A673 (cell line): ENCODE data around the gene EPHB3. TPM values are rescaled to one million over a fixed set of nuclear protein-coding genes. Genes with fewer than 3 reads are reported as not detected.

Experiments
- BruUV-seq: library from RNA; stranded (reverse); fragments of 400-500 nt; replicated peaks from 2 replicates; lab custom pipeline; 2021; lab: Mats Ljungman, UMichigan
- CTCF ChIA-PET: fragments of 300-600 bp; sonication (Branson Sonifier 250); formaldehyde crosslinking; loops from one replicate; lab custom pipeline; 2022; ENCODE audit warnings: antibody characterized with exemption; lab: Charles Lee
- POLR2A ChIA-PET: fragments of 300-600 bp; sonication (Branson Sonifier 250); formaldehyde crosslinking; loops from one replicate; lab custom pipeline; 2022; ENCODE audit warnings: antibody characterized with exemption; ENCODE audit not compliant: low non-redundant PET; lab: Charles Lee
- DNase-seq: peaks from one replicate; pipeline ENCODE4 v3.0.0-alpha.2; 2015; ENCODE audit warnings: low spot score
- H3K27ac ChIP-seq: fragments of 200-600 bp; sonication (generic); 2 replicates; pipeline ENCODE4 v1.5.1; 2016; ENCODE audit warnings: mixed run types, low read depth, mild to moderate bottlenecking, mixed read lengths, antibody characterized with exemption, low read length; ENCODE audit not compliant: poor library complexity, severe bottlenecking
- H3K27me3 ChIP-seq: fragments of 200-600 bp; sonication (generic); replicated peaks from 2 replicates; pipeline ENCODE4 v1.6.1; 2017; ENCODE audit warnings: mixed run types, low read depth, mild to moderate bottlenecking, mixed read lengths, antibody characterized with exemption, low read length; ENCODE audit not compliant: insufficient read depth, poor library complexity
- H3K36me3 ChIP-seq: fragments of 200-600 bp; sonication (generic); 2 replicates; pipeline ENCODE4 v1.6.1; 2016; ENCODE audit warnings: mixed run types, mild to moderate bottlenecking, mixed read lengths, antibody characterized with exemption, low read length; ENCODE audit not compliant: insufficient read depth, poor library complexity, severe bottlenecking
- H3K4me1 ChIP-seq: fragments of 200-600 bp; sonication (generic); 2 replicates; pipeline ENCODE4 v1.6.1; 2017; ENCODE audit warnings: mixed run types, mild to moderate bottlenecking, mixed read lengths, antibody characterized with exemption, low read length; ENCODE audit not compliant: insufficient read depth, poor library complexity, severe bottlenecking
- H3K4me3 ChIP-seq: fragments of 200-600 bp; sonication (generic); 2 replicates; pipeline ENCODE4 v1.5.1; 2016; ENCODE audit warnings: low read depth, mixed run types, mild to moderate bottlenecking, mixed read lengths, low read length; ENCODE audit not compliant: poor library complexity, severe bottlenecking
- H3K9me3 ChIP-seq: fragments of 200-600 bp; sonication (generic); 2 replicates; pipeline ENCODE4 v1.6.1; 2016; ENCODE audit warnings: mixed run types, low read depth, mild to moderate bottlenecking, mixed read lengths, antibody characterized with exemption, low read length; ENCODE audit not compliant: poor library complexity, severe bottlenecking
- CTCF ChIP-seq: fragments of 300-800, 200-600 bp; sonication (generic); conservative IDR thresholded peaks from 2 replicates; pipeline ENCODE4 v1.5.1; 2017; ENCODE audit warnings: low read depth, mild to moderate bottlenecking, antibody characterized with exemption, low read length, moderate library complexity, mixed read lengths
- EZH2 ChIP-seq: fragments of 200-600 bp; sonication (generic); IDR thresholded peaks from 2 replicates; pipeline ENCODE4 v1.6.1; 2017; ENCODE audit warnings: borderline replicate concordance, low read depth, mild to moderate bottlenecking, mixed read lengths, antibody characterized with exemption, low read length; ENCODE audit not compliant: poor library complexity, severe bottlenecking
- intact Hi-C: fragments of 100-400 bp; cut with micrococcal nuclease; formaldehyde crosslinking; loops from one replicate; pipeline ENCODE4 v1.10.0; 2022; ENCODE audit not compliant: unreplicated experiment
- total RNA-seq: library from RNA; stranded (reverse); gene quantifications from 2 replicates; pipeline ENCODE4 v1.2.3, GENCODE V29; 2021

Gene EPHB3
- total RNA-seq, 1 experiment from 2014 or later, result 15.6 TPM

- Histone ChIP-seq H3K27me3 (peaks cover 4% of the 10 kb centered on the region), H3K4me3 (no peak overlapping the region), H3K36me3 (no peaks in the 10 kb centered on the region), H3K27ac (no peak overlapping the region), H3K9me3 (no peaks in the 10 kb centered on the region), H3K4me1 (no peaks in the 10 kb centered on the region)
- peak; percentile 87 for DNase-seq
- ChIA-PET POLR2A (no interaction called here), CTCF (interaction anchor here (4.2 kb wide), 1 partner anchor 172 kb away, joined by 20 read pairs; no protein-coding TSS in a partner anchor)
- intact Hi-C loops, result loop anchor here (2.0 to 5.0 kb wide), 3 partner anchors 127 to 647 kb away; no protein-coding TSS in a partner anchor
- BruUV-seq, result no TSS peak
- TF ChIP-seq EZH2 (no peak), CTCF (peak; percentile 91)
These were observed 17.6 kb upstream of the EPHB3 start for GRCh38 chr3:184543843-184544512.

- TF ChIP-seq CTCF (no peak), EZH2 (no peak)
- Histone ChIP-seq H3K36me3 (no peaks in the 10 kb centered on the region), H3K9me3 (no peaks in the 10 kb centered on the region), H3K27me3 (no peaks in the 10 kb centered on the region), H3K4me1 (no peaks in the 10 kb centered on the region), H3K4me3 (no peak overlapping the region), H3K27ac (no peak overlapping the region)
- no TSS peak for BruUV-seq
- intact Hi-C loops, result loop anchor here (2.0 to 5.0 kb wide), 3 partner anchors 127 to 647 kb away; no protein-coding TSS in a partner anchor
- POLR2A ChIA-PET, result no interaction called here
- DNase-seq, result no peak
- CTCF ChIA-PET, result interaction anchor here (1.2 kb wide), 1 partner anchor 17 kb away, joined by 5 read pairs; the partner anchor contains the start of gene EPHB3
These were observed 17.1 kb upstream of the EPHB3 start for GRCh38 chr3:184544513-184544861.

GRCh38 chr3:184545769-184546168 lies 15.8 kb upstream of the EPHB3 start:
- intact Hi-C loops, result loop anchor here (2.0 kb wide), 1 partner anchor 175 kb away; no protein-coding TSS in a partner anchor
- no peak overlapping the region for H3K27ac ChIP-seq
- no peak overlapping the region for H3K4me3 ChIP-seq
- H3K4me1 ChIP-seq, result no peaks in the 10 kb centered on the region
- H3K9me3 ChIP-seq, result no peaks in the 10 kb centered on the region
- DNase-seq, result no peak
- no peaks in the 10 kb centered on the region for H3K27me3 ChIP-seq
- CTCF ChIA-PET, result interaction anchor here (1.0 to 1.8 kb wide), 3 partner anchors 15 to 174 kb away, joined by 5 read pairs; partner anchors contain the start of gene EPHB3
- TF ChIP-seq CTCF, result no peak
- TF ChIP-seq EZH2, result no peak
- POLR2A ChIA-PET, result no interaction called here
- BruUV-seq, result no TSS peak
- no peaks in the 10 kb centered on the region for H3K36me3 ChIP-seq
